HEK293T (cell line): ENCODE results near the gene NDUFS4.

Source experiments
- ARNT ChIP-seq: fragments of 450-650 bp; IDR thresholded peaks from 2 replicates; pipeline ENCODE4 v1.6.1; 2017; ENCODE audit warnings: mild to moderate bottlenecking
- FOXA1 ChIP-seq: fragments of 450-650 bp; IDR thresholded peaks from 2 replicates; pipeline ENCODE4 v1.6.1; 2016; ENCODE audit warnings: mild to moderate bottlenecking
- NFRKB ChIP-seq: fragments of 450-650 bp; IDR thresholded peaks from 2 replicates; pipeline ENCODE4 v1.6.1; 2016; ENCODE audit warnings: mild to moderate bottlenecking, moderate library complexity
- SUZ12 ChIP-seq: fragments of 450-650 bp; IDR thresholded peaks from 2 replicates; pipeline ENCODE4 v1.6.1; 2016; ENCODE audit warnings: mild to moderate bottlenecking
- TARDBP ChIP-seq: fragments of 450-650 bp; IDR thresholded peaks from 2 replicates; pipeline ENCODE4 v1.6.1; 2016
- ZNF384 ChIP-seq: fragments of 450-650 bp; IDR thresholded peaks from 2 replicates; pipeline ENCODE4 v1.6.1; 2016

- TF ChIP-seq FOXA1 (no peak), TARDBP (no peak), ZNF384 (no peak), NFRKB (no peak), SUZ12 (no peak), ARNT (no peak)
These were observed 42.7 kb downstream of the NDUFS4 start for GRCh38 chr5:53603009-53603687.
